Small intestine (tissue), 7 donors: Measurements from ENCODE around the gene PPP3CA. TPM values are rescaled to one million over a fixed set of nuclear protein-coding genes. Genes with fewer than 3 reads are reported as not detected.

Experiments
- DNase-seq, 2 donors: peaks; one replicate each; pipeline versions ENCODE4 v3.0.0 to v3.0.0-alpha.2; 2013
- FAIRE-seq: peaks from 2 replicates; lab custom pipeline; 2012; peaks lifted over from hg19 to GRCh38; lab: Jason Lieb, UNC
- H3K27ac ChIP-seq, 3 donors: one replicate each; pipeline ENCODE4 v1.5.1; 2013; ENCODE audit warnings: low read length in 2 of 3, mild to moderate bottlenecking in 2 of 3, control low read depth in 1 of 3, inconsistent platforms in 1 of 3, low read depth in 1 of 3, moderate library complexity in 1 of 3
- H3K27me3 ChIP-seq, 3 donors: one replicate each; pipeline ENCODE4 v1.6.1; 2013; ENCODE audit warnings: low read length in 3 of 3, inconsistent platforms in 1 of 3; ENCODE audit not compliant: control insufficient read depth in 3 of 3, insufficient read depth in 3 of 3
- H3K36me3 ChIP-seq, 3 donors: one replicate each; pipeline ENCODE4 v1.6.1; 2013; ENCODE audit warnings: low read length in 3 of 3, inconsistent platforms in 1 of 3, low read depth in 1 of 3, mild to moderate bottlenecking in 1 of 3, moderate library complexity in 1 of 3; ENCODE audit not compliant: control insufficient read depth in 3 of 3, insufficient read depth in 2 of 3
- H3K4me1 ChIP-seq, 3 donors: one replicate each; pipeline ENCODE4 v1.6.1; 2013; ENCODE audit warnings: low read length in 2 of 3, inconsistent platforms in 1 of 3, low read depth in 1 of 3, mild to moderate bottlenecking in 1 of 3, moderate library complexity in 1 of 3; ENCODE audit not compliant: control insufficient read depth in 3 of 3, insufficient read depth in 2 of 3
- H3K4me3 ChIP-seq, 3 donors: one replicate each; pipeline ENCODE4 v1.5.1; 2013; ENCODE audit warnings: low read length in 3 of 3, control low read depth in 1 of 3, inconsistent platforms in 1 of 3, low read depth in 1 of 3, mild to moderate bottlenecking in 1 of 3, moderate library complexity in 1 of 3
- H3K9me3 ChIP-seq, 2 donors: one replicate each; pipeline ENCODE4 v1.6.1; 2013; ENCODE audit warnings: low read depth in 1 of 2, low read length in 1 of 2; ENCODE audit not compliant: control insufficient read depth in 2 of 2, insufficient read depth in 1 of 2
- WGBS, 3 donors: extraction: QIAGEN DNeasy Blood & Tissue Kit; methylation state at CpG; one replicate each; pipeline ENCODE4 v1.1.7; 2013; 5-methylcytosine and 5-hydroxymethylcytosine counted together
- polyA plus RNA-seq, 4 donors: library from polyadenylated mRNA; stranded (reverse) in 3 of 4; unstranded in 1 of 4; fragments of 200-250 nt in 3 of 4; fragments of 120-200 nt in 1 of 4; gene quantifications; one replicate each; pipeline versions ENCODE4 v1.2.1 to v1.2.3, GENCODE V29; 2013
- donor health status: healthy with polysubstance abuse.
- donor health status: control.
- donor health status: control.
- donor health status: Bipolar disorder and iron deficiency.
- donor health status: healthy.

PPP3CA gene
- polyA plus RNA-seq, 4 donors = 8.9 to 23.8 (median 11.2) TPM

- Histone ChIP-seq H3K36me3 (no peaks in the 10 kb centered on the region), H3K4me1 (no peaks in the 10 kb centered on the region), H3K27me3 (no peaks in the 10 kb centered on the region), H3K9me3 (peaks cover 0 to 5% of the 10 kb centered on the region in 2 donors), H3K4me3 (no peak overlapping the region), H3K27ac (peak overlapping the region in 1 of 3 donors; percentile 58)
- no peak for FAIRE-seq
- WGBS, 3 donors = 69 to 85% (median 82%) methylated on average over 5 of the region's 5 CpGs
- peak in 1 of 2 donors; percentile 1 for DNase-seq
Observed at GRCh38 chr4:100981447-100982204, 365.7 kb downstream of the PPP3CA start.

GRCh38 chr4:100979736-100980135, 367.6 kb downstream of the PPP3CA start:
- Histone ChIP-seq H3K4me1 (no peaks in the 10 kb centered on the region), H3K4me3 (no peak overlapping the region), H3K27ac (no peak overlapping the region), H3K9me3 (no peaks in the 10 kb centered on the region), H3K27me3 (no peaks in the 10 kb centered on the region), H3K36me3 (no peaks in the 10 kb centered on the region)
- FAIRE-seq = no peak
- DNase-seq = no peak
- WGBS, 3 donors = 71 to 78% (median 73%) methylated on average over 4 of the region's 4 CpGs

GRCh38 chr4:100977746-100978397, 369.5 kb downstream of the PPP3CA start:
- no peaks in the 10 kb centered on the region for H3K4me1 ChIP-seq
- H3K27me3 ChIP-seq = no peaks in the 10 kb centered on the region
- WGBS, 3 donors = 75 to 85% (median 82%) methylated on average over 3 of the region's 3 CpGs
- no peaks in the 10 kb centered on the region for H3K36me3 ChIP-seq
- no peak for DNase-seq
- H3K4me3 ChIP-seq = no peak overlapping the region
- H3K9me3 ChIP-seq = no peaks in the 10 kb centered on the region
- no peak overlapping the region for H3K27ac ChIP-seq
- no peak for FAIRE-seq

DNA sequence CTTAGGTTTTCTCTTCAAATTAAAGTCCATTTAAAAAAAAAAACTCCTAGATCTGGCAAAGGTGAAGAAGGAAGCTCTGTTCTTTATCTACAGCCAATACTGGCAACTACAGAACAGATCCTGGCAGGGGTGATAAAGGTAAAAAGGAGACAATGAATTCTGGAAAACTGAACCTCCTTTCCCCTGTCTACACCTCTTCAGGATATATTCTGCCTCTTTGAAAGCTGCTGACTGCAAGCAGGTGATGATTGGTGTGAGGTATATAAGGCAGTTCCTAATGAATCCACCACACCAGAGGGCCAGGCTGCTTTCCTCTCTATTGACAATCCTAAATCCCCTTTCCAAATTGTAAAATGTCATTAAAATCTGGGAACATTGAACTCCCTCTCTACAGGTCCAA, 370.1 kb downstream of the PPP3CA start:
- FAIRE-seq = no peak
- Histone ChIP-seq H3K9me3 (no peaks in the 10 kb centered on the region), H3K4me3 (no peak overlapping the region), H3K27me3 (no peaks in the 10 kb centered on the region), H3K36me3 (no peaks in the 10 kb centered on the region), H3K4me1 (no peaks in the 10 kb centered on the region), H3K27ac (no peak overlapping the region)
- no peak for DNase-seq
